Upper lobe of left lung (tissue), 6 donors: ENCODE measurements around the gene ITPKB. TPM values are rescaled to one million over a fixed set of nuclear protein-coding genes. Genes with fewer than 3 reads are reported as not detected.
A peak's percentile ranks its signal among the peaks of the same experiment; 100 is the strongest.
"Not testable (repeated sequence)": the region's sequence is repeated elsewhere in the genome, so short reads cannot be mapped to it uniquely, and the experiment has no call there.

Experiments used
- ATAC-seq, 2 donors: fragments of 200-7000 bp; cut with Tn5 transposase; one replicate each; pipeline ENCODE4 v1.9.1; 2022; ENCODE audit warnings: mild to moderate bottlenecking in 2 of 2, moderate library complexity in 2 of 2; ENCODE audit not compliant: low FRiP score in 2 of 2
- DNase-seq, 2 donors: peaks; one replicate each; pipeline ENCODE4 v3.0.0-alpha.2; 2019 to 2020
- H3K27ac ChIP-seq, 4 donors: fragments of 200-600 bp; sonication (generic); one replicate each; pipeline ENCODE4 v1.5.1; 2016 to 2019
- H3K27me3 ChIP-seq, 4 donors: fragments of 200-600 bp; sonication (generic); one replicate each; pipeline ENCODE4 v1.5.1; 2017 to 2019
- H3K36me3 ChIP-seq, 4 donors: fragments of 200-600 bp; sonication (generic); one replicate each; pipeline ENCODE4 v1.5.1; 2016 to 2019
- H3K4me1 ChIP-seq, 4 donors: fragments of 200-600 bp; sonication (generic); one replicate each; pipeline ENCODE4 v1.5.1; 2018 to 2019
- H3K4me3 ChIP-seq, 4 donors: fragments of 200-600 bp; sonication (generic); one replicate each; pipeline ENCODE4 v1.5.1; 2017 to 2019; ENCODE audit warnings: mild to moderate bottlenecking in 2 of 4, moderate library complexity in 1 of 4
- H3K9me3 ChIP-seq, 4 donors: fragments of 200-600 bp; sonication (generic); one replicate each; pipeline ENCODE4 v1.5.1; 2018 to 2019
- EP300 ChIP-seq, 4 donors: sonication (generic); formaldehyde crosslinking; IDR thresholded peaks; one replicate each; pipeline ENCODE4 v1.5.1; 2017; ENCODE audit warnings: antibody characterized with exemption in 4 of 4, control low read depth in 2 of 4
- POLR2A ChIP-seq, 4 donors: fragments of 450-650 bp; IDR thresholded peaks; one replicate each; pipeline ENCODE4 v1.5.1; 2016 to 2017; ENCODE audit warnings: antibody characterized with exemption in 4 of 4, mild to moderate bottlenecking in 2 of 4
- POLR2AphosphoS5 ChIP-seq, 2 donors: sonication (generic); formaldehyde crosslinking; IDR thresholded peaks; one replicate each; pipeline ENCODE4 v1.5.1; 2017; ENCODE audit warnings: antibody characterized with exemption in 2 of 2
- WGBS, 2 donors: methylation state at CpG; one replicate each; pipeline ENCODE4 v1.1.5; 2017 to 2018; 5-methylcytosine and 5-hydroxymethylcytosine counted together
- total RNA-seq, 6 donors: library from RNA; depleted of rRNA in 4 of 6; stranded (reverse); fragments of >200 nt in 4 of 6; gene quantifications; one replicate each; pipeline versions ENCODE4 v1.1.0 to v1.2.1, GENCODE V29; 2016 to 2021
- TF ChIP-seq, protein P1 (sequence below), 6 experiments: fragments of 450-650 bp in 4 of 6; fragments of 200-600 bp in 2 of 6; sonication (generic) in 2 of 6; IDR thresholded peaks; one replicate each; pipeline ENCODE4 v1.5.1; 2016 to 2019; ENCODE audit warnings: antibody characterized with exemption in 6 of 6
- donor health status: DM: no; HTN: no; CAD: no; lungs with moderate emphysema.
- donor health status: DM: no; HTN: yes; CAD: no; lungs with severe emphysema.

Gene ITPKB
- total RNA-seq, 6 donors from 2014 or later, result 19.8 to 62.9 (median 45.8) TPM

DNA sequence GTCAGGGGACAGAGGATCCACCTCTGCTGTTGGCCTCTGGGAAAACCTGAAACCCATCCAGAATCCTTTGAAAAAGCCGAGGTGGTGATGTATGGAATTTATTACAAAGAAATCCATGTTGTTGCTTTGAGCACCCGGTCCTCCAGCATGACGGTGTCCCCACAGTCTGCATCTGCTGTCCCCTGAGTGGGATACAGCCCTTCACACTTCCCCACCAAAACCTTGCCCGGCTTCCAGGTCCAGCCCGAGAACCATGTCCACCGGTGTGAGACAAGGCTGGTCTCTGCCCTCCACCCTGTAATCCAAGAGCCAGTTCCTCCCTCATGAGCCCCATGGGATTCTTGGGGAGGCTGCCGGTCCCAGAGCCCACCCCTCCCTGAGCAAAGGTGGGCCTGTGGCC, 120.1 kb downstream of the ITPKB start:
- Histone ChIP-seq H3K4me3 (no peak overlapping the region), H3K27me3 (no peaks in the 10 kb centered on the region), H3K36me3 (no peaks in the 10 kb centered on the region), H3K27ac (no peak overlapping the region), H3K9me3 (no peaks in the 10 kb centered on the region), H3K4me1 (no peaks in the 10 kb centered on the region)
- 80 to 96% methylated on average over 6 to 7 of the region's 7 CpGs for WGBS, 2 donors
- DNase-seq, result no peak
- no peak for TF ChIP-seq EP300 (IDR thresholded peaks at IDR 0.05)
- TF ChIP-seq, protein P1, sequence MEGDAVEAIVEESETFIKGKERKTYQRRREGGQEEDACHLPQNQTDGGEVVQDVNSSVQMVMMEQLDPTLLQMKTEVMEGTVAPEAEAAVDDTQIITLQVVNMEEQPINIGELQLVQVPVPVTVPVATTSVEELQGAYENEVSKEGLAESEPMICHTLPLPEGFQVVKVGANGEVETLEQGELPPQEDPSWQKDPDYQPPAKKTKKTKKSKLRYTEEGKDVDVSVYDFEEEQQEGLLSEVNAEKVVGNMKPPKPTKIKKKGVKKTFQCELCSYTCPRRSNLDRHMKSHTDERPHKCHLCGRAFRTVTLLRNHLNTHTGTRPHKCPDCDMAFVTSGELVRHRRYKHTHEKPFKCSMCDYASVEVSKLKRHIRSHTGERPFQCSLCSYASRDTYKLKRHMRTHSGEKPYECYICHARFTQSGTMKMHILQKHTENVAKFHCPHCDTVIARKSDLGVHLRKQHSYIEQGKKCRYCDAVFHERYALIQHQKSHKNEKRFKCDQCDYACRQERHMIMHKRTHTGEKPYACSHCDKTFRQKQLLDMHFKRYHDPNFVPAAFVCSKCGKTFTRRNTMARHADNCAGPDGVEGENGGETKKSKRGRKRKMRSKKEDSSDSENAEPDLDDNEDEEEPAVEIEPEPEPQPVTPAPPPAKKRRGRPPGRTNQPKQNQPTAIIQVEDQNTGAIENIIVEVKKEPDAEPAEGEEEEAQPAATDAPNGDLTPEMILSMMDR (IDR thresholded peaks at IDR 0.05), result no peak
- no peak for TF ChIP-seq POLR2A (IDR thresholded peaks at IDR 0.05)
- TF ChIP-seq POLR2AphosphoS5 (IDR thresholded peaks at IDR 0.05), result no peak
- no peak for ATAC-seq

GRCh38 chr1:226618380-226618779, 120.7 kb downstream of the ITPKB start:
- Histone ChIP-seq H3K4me1 (no peaks in the 10 kb centered on the region), H3K9me3 (no peaks in the 10 kb centered on the region), H3K36me3 (no peaks in the 10 kb centered on the region), H3K27ac (no peak overlapping the region), H3K4me3 (no peak overlapping the region), H3K27me3 (no peaks in the 10 kb centered on the region)
- TF ChIP-seq POLR2A (IDR thresholded peaks at IDR 0.05) (no peak), POLR2AphosphoS5 (IDR thresholded peaks at IDR 0.05) (no peak), EP300 (IDR thresholded peaks at IDR 0.05) (no peak)
- TF ChIP-seq, protein P1 (IDR thresholded peaks at IDR 0.05), result no peak
- ATAC-seq (no peak), DNase-seq (no peak)
- WGBS, 2 donors, result 75 to 88% methylated on average over 4 to 5 of the region's 5 CpGs

- DNase-seq, H3K9me3 ChIP-seq, ATAC-seq, H3K4me3 ChIP-seq, H3K36me3 ChIP-seq, H3K4me1 ChIP-seq, H3K27me3 ChIP-seq, H3K27ac ChIP-seq: not testable (repeated sequence)
- 86 to 93% methylated on average over 1 of the region's 1 CpG for WGBS, 2 donors
Measured at GRCh38 chr1:226617719-226618118, 121.4 kb downstream of the ITPKB start.

DNA sequence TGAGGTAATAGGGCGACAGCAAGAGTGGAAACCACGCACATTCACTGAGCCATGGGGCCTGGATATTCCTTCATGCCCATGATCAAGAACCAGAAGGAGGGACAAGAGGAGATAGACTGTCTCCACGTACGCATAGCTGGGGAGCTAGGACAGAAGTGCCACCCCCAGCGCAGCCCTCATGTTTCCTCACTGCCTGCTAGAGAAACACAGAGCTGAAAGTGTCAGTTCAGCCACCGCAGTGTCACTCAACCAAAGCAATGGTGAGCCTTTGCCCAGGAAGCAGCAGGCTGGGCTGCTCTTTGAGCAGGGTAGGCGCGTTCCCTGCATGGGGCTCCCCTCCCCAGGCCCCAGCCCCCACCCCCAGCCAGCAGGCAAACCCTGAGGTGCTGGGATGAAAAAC, 122.0 kb downstream of the ITPKB start:
- Histone ChIP-seq H3K4me3 (no peak overlapping the region), H3K27me3 (no peaks in the 10 kb centered on the region), H3K9me3 (no peaks in the 10 kb centered on the region), H3K4me1 (no peaks in the 10 kb centered on the region), H3K36me3 (no peaks in the 10 kb centered on the region), H3K27ac (no peak overlapping the region)
- peak in 1 of 2 donors; percentile 6 for ATAC-seq
- TF ChIP-seq EP300 (IDR thresholded peaks at IDR 0.05), result no peak
- TF ChIP-seq, protein P1 (IDR thresholded peaks at IDR 0.05), result no peak
- no peak for TF ChIP-seq POLR2A (IDR thresholded peaks at IDR 0.05)
- TF ChIP-seq POLR2AphosphoS5 (IDR thresholded peaks at IDR 0.05), result no peak
- DNase-seq, result no peak
- WGBS, 2 donors, result 90 to 93% methylated on average over 8 of the region's 8 CpGs

DNA sequence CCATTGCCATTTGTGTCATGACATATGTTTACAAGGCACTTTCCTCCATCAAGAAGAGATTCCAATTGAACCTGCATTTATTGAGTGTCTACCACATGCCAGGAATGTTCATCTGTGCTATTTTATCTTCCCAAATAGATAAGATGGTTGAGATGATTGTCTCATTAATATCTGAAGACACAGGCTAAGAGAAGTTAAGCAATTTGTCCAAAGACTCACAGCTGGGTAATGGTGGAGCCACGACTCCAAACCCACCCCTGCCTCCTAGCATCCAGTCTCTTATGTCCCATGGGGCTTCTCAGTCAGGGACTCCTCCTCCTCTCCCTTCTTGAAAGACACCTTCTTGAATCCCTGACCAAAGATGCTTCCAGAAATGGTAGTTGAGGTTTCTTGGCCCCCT, 122.4 kb downstream of the ITPKB start:
- ATAC-seq, result no peak
- Histone ChIP-seq H3K27ac (no peak overlapping the region), H3K4me1 (no peaks in the 10 kb centered on the region), H3K9me3 (no peaks in the 10 kb centered on the region), H3K4me3 (no peak overlapping the region), H3K27me3 (no peaks in the 10 kb centered on the region), H3K36me3 (no peaks in the 10 kb centered on the region)
- TF ChIP-seq POLR2A (IDR thresholded peaks at IDR 0.05) (no peak), POLR2AphosphoS5 (IDR thresholded peaks at IDR 0.05) (no peak), EP300 (IDR thresholded peaks at IDR 0.05) (no peak)
- TF ChIP-seq, protein P1 (IDR thresholded peaks at IDR 0.05), result no peak
- 84 to 86% methylated on average over 1 of the region's 1 CpG for WGBS, 2 donors
- no peak for DNase-seq
